HG03175 (cell line): ENCODE measurements around the gene ANGPTL2.

ENCODE experiments used
- ATAC-seq: cut with Tn5 transposase; IDR thresholded peaks from one replicate; pipeline ENCODE4 v1.9.1; 2021; ENCODE audit warnings: mild to moderate bottlenecking, moderate library complexity; ENCODE audit not compliant: unreplicated experiment

The ANGPTL2 gene

DNA sequence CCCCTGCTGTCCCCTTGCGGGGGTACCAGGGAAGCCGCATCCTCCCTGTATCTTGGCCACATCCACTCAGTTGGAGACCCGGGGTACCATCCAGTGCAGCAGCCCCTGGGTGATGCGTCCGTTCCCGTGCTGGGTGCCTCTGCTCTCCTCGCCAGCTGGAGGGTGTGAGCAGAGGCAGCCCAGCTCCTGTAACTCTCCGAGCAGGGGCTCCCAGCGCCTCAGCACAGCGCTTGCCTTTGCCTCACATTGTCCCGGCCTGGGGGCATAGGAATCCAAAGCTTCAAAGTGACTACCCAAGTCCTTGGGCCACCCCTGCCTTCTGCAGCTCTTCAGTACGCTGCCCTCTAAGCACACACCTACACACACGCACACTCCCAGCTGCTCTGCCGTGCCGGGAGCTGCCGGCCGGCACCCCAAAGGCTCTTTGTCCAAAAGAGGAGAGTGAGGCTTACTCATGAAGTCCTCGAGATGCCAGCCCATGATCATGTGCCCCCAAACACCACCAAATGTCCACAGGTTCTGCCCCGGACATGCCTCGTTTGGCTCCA is 733 bp downstream of the ANGPTL2 start:
- ATAC-seq, result no peak

DNA sequence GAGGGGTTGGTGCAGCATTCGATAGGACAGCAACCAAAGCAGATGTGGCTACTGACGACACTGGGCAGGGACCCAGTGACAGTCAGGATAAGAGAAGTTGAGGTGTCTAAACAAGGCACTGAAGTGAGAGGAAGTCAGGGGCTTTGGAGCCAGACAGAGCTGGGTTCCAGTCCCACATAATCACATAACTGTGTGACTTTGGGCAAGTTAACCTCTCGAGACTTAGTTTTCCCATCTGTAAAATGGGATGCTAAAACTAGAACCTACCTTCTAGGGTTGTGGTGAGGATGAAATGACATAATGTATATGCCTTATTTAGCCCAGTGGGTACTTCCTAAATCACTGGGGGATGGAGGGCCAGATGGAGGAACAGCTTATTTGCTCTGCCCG is 3.1 kb downstream of the ANGPTL2 start:
- no peak for ATAC-seq

DNA sequence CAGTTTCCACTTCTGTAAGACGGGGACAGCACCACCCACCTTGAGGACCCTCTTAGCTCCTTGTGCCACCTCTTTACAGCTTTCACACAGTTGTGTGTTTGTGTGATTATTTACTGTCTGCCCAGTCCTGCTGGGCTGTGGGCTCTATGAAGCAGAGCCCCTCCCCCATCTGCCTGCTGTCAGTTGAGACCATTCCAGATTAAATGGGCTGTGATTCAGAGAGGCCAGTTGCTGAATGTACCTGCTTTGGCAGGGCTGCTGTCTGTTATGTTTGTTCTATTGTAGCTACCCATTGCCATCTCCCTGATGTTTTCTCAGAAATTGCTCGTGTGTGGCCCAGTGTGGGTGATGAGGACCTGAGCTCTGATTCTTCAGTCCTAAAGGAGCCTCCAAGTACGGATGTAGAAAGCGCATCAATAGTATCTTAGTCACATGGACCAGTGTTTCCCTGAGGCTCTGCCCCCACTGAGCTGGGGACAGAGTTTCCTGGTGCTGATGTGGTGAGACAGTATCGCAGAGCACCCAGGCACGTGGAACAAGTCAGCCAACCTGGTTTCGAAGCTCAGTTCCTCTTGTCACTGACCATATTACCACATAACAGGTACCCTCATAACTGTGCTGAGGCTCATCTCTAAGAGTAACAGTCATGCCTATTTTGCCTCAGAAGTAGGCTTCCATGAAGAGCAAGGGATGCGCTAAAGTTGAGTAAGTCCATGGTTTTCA is 3.7 kb downstream of the ANGPTL2 start:
- no peak for ATAC-seq

DNA sequence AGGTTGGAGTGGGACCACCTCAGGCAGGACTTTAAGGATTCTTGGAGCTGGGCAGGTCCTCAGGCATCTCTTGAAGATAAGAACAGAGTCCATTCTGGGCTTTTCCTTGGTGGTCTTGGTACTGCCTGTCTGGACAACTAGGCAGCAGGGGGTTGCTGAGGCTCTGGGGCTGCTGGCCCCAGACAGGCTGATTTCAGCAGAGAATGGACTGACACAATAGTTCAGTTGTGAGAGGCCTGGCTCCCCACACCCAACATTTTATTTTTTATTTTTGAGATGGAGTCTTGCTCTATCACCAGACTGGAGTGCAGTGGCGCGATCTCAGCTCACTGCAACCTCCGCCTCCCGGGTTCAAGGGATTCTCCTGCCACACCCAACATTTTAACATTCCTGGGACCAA is 4.6 kb downstream of the ANGPTL2 start:
- no peak for ATAC-seq

DNA sequence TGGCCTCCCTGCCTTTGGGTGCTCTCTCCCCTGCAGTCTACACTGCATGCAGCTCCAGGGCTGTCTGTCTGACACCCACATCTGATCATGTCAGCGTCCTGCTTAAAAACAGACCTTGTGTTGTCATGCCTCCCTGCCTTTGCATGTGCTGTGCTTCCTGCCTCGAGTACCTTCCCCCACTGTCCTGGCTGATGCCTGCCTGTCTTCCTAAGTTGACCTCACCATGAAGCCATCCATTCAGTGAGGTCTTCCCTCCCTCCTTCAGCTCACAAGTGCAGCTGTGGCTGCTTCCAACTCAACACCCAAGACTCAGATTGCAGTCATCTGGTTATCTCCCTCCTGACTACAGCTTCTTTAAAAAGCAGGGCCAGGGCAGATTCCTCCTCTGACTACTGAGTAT is 5.5 kb downstream of the ANGPTL2 start:
- no peak for ATAC-seq

DNA sequence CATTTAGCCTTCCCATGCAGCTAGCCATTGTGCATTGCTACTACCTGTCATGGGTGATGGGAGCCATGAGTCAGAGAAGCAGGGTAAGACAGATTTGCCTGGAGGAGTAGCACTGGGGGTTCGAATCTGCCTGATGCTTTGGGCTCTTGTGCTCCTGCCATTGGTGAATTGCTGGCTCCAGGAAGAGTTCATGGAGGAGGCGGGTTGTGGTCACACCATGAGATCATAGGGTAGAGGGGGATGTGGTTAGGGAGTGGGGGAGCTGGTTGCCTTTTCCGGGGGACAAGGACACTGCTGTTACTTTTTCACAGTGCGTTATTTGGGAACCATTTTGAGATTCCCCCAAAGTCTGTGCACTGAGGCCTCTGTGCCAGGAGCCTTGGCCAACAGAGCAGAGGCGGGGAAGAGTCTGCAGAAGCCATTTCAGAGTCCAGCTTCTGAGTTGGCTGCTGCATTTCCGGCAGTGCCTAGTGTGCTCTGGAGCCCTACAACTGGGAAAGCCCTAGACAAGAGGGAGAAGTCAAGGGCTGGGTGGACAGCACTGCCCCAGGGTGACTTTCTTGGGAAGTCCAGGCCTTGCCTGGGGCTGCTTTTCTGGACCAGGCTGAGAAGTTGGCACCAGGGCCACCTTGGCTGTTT is 6.2 kb downstream of the ANGPTL2 start:
- no peak for ATAC-seq

DNA sequence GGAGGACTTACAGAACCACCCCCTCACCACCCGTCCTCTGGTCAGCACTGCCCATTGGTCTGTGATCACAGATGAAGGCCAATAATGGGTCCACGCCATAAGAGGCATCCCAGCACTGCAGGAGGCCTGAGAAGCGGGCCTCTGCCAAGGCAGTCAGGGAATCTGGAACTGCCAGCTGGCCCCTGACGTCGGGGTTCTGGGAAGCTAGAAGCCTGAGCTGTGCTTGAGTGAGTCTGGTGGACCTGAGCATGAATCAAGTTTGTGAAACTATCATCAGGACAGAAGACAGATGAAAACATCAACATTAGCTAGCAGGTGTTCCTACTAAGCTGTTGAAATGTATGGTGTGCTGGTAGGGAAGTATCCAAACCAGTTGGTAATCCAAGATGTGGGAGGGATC is 7.8 kb downstream of the ANGPTL2 start:
- ATAC-seq, result no peak

DNA sequence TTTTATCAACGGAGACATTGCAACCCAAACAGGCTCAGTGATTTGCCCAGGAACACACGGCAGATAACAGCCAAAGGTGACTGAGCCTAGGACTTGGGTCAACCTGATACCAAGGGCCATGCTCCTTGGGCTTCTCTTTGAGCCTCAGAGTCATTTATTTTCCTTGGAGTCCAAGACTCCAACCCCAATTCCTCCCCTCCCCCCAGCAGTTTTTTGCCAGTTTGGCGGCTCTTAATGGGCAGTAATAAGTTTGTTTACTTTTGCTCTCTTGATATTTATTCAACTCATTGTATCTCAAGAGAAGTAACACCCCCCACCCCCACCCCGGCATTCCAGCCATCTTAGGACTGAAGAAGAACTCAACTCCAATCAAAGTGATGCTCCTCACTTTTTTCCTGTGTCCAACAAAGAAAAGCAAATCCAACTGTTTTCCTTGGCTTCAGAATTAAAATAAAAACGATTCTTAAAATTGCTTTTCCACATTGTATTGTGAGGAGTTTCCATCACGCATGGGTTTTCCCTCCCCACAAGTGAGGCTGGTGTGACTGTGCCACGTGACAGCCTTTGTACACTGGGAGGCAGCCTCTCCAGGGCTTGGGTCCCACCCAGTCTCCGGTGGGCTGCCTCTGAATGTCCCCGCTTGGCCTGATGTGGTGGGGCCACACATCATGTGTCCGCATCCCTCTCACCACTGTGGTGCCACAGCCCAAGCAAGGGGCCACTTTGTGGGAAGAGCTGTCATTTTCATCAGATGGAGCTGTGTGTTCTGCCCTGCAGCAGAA is 9.1 kb downstream of the ANGPTL2 start:
- no peak for ATAC-seq

DNA sequence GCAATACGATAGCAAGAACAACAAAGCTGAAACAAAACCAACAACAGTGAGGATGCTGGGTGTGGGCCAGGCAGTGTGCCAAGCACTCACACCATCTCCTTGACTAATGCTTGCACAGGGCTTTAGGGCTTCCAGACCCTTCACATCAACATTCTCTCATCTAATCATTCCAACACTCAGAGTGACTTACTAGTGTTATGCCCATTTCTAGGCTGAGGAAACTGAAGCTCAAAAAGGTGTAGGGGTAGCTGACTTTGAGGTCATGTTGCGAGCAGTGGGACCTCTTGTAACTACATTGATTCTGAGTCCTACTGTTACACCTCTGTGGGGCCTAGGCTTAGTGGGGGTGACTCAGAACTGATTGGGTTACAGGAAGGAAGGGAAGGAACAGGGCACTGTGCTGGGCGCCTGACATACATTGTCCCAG is 9.7 kb downstream of the ANGPTL2 start:
- no peak for ATAC-seq

DNA sequence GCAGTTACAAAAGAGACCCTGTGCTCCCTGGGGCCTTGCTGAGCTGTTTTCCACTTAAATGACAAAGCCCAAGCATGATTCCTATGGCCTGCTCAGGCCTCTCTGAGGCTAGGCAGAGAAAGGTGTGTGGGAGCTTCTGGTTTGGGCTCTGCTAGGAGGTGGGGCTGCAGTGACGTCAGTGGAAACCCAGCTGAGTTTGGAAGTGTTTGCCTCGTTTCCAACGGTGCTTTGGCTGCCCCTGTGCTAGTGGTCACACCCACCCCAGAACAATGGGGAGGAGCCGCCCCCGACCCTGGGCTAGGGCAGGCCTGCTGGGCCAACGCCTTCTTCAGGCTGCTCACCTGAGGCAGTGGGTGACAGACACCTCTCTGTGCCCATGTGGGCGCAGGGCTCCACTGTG is 10.4 kb downstream of the ANGPTL2 start:
- no peak for ATAC-seq

DNA sequence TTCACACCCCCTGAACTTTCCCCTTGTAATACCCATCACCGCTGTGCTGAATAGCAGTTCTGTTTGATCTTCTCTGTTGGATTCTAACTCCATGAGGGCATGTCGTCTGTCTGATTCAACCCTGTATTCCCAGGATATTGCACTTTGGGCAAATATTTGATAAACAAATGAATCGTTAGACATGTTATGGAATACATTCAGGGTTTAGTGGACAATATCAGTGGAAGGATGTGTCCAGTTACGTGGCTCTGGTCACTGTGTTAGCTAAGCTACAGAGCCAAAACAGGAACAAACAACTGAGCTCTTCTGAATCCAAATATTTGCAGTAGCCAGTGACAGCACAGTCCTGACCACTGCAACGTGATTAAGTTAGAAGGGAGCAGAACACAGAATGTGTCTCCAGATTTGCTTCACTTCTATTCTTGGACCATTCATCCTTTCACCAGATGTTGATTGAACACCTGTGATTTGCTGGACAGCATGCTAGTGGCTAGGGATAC is 13.2 kb downstream of the ANGPTL2 start:
- ATAC-seq, result no peak

DNA sequence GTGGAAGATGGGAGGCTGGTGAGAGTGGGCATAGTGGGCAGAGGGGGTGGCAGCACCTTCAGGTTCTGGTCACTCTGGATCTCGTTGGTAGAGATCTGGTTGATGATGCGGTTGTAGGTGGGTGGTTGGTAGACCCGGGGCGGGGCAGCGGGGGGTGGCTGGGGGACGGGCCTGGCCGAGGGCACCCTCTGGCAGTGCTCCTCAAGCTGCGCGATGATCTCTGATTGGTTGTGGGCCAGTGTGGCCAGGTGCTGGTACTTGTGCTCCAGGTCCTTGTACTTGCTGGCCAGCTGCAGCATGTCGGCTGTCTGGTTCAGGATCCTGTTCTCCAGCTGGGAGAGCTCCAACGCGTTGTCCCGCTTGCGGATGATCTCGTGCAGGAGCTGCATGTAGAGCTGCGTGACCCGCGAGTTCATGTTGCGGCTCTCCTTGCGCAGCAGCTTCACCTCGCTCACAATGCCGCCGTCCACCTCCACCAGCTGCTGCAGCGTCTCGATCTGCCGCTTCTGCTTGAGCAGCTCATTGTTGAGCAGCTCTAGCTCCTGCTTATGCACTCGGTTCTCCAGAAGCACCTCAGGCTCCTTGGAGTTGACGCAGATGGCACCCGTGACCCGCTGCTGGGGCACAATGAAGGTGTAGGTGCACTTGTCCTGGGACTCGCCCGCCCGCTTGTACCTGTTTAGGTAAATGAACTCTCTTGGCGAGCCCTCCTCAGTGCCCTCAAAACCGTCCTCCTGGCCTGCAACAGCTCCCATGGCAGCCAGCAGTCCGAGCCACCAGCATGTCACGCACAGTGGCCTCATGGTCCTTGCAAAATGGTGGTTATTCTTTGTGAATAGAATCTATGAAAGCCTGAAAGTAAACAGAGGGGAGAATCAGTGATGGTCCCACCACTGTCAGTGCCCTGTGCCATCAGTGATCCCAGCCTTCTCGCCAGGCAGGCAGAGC is 14.2 kb downstream of the ANGPTL2 start:
- ATAC-seq, result no peak

DNA sequence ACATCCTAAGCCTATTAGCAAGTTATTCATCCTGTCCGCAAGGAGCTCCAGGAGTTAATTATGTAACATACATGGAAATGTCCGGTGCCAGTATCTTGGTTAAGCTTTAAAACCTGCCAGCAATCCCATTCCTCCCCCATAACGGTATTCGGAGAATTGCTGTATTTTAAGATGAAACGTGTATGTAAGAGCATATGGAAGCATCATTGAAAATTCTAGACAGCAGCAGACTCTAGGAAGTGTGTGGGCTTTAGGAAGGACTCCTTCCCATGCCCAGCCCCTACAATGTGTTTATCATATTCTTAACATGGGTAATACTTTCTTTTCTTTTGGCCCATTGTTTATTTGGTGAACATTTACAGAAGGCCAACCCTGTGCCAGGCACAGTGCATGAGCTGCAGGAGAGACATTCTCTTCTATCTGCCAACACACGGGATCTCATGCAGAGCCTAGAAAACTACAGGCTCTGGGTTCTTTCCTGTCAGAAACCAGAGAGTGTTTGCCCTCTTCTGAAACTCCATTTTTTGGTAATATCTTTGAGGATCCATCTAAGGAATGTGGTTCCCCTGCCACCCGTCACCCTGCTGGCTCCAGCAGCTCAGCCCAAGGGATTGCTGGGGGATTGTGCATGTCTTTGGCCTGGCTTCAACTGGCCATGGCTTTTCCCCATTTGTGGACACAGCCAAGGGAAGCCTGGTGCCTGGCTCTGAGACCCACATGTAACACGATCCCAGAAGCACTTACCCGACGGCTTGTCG is 15.1 kb downstream of the ANGPTL2 start:
- ATAC-seq, result no peak

DNA sequence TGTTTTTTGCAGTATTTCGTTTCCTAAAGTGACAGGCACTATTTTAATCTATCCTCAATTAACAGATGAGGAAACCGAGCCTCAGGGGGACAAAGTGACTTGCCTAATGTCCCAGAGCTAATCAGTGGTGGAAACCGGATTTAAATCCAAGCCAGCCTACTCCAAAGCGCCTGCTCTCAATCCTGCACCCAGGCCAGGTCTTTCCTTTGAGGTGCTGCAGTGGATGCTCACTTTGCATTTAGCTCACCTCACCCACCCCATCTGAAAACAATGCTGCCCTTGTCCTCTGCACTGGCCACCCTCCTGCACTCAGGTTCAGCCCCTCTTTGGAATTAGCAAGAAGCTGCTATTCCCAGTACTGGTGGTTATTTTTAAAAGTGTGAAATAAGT is 16.0 kb downstream of the ANGPTL2 start:
- no peak for ATAC-seq

DNA sequence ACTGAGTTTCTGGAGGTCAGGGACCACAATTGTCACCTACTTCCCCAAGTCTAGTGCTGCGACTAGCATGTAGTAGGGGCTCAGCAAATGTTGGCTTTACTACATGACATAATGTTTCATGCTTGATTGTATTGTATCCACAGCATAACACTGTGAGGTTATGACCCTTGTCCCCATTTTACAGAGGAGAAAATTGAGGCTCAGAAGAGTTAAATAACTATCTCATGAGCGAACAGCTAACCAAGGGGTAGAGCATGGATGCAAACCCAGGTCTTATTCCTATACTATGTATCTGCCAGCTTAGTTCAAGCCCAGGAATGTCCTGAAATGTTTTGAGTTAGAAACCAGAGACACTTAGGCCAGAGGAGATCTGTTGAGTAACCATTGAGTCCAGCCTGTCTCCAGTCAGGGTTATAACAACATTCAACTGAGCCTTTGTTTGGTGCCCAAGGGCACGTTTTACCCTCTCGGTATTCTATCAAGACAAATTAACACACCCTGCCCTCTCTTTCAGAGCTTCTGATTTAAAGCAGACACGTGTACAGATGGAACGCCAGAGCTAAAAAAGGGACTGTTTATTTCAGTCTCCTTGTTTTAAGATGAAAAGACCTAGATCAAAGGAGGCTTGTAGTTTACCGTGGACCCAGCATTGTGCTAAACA is 16.5 kb downstream of the ANGPTL2 start:
- no peak for ATAC-seq

DNA sequence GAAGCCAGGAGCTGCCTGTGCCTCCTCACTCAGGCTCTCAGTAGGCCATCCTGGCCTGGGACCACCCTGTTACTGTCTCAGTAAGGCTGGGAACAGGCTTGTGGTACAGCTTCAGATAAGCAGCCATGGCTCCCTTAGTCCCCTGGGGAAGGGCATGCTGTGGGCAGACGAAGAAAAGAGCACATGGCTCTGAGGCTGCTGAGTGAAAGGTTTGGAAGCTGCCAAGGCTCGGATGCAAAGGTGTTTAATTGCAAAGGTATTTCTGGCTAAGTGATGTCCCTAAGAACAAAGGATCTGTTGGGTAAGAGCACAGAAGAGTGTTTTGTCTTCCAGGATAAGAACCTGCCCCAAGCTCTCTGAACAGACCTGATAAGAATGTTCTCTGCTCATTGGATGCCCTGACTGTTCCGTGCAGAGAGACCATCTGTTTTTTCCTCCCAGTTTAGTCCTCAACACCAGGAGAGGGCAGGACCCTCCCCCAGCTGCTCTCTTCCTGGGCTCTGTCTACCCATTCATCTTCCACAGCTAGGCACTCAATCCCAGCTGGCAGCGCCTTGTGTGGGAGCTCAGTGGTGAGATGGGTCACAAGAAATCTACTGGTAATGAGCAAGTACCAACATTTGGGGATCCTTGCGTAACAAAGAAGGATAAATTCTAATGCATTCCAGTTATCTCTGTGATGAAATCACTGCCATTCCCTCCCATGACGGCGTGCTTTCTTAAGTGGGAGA is 17.7 kb downstream of the ANGPTL2 start:
- ATAC-seq, result no peak

DNA sequence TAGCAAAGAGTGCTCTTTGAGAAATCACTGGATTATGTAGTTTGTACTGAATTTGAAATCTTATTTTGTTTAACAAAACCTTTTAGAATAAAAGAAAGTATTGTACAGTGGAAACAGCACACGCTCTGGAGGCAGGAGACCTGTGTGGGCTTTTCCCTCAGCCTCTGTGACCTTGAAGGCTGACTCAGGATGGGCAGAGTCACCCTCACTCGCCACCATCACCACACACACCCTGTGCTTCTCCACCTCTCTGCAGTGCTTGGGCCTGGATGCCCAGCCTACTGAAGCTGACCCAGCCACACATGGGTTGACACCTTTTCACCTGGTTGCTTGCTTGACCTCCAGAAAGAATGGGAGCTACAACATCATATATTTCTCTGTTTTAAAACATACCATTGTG is 19.6 kb downstream of the ANGPTL2 start:
- no peak for ATAC-seq

DNA sequence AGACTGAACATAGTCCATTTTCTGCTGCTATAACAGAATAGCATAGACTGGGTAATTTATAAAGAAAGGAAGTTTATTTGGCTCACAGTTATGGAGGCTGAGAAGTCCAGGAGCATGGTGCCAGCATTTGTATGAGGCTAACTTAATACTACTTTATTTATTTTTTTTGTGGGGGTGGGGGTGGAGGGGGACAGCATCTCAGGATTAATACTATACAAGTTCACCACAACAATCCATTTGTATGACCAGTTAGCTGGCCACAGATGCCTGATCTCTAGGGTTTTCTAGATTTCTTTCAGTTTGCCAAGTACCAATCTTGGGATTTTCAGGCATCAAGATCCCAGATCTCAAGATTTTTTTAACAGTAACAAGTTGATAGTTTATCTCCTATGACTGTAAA is 20.3 kb downstream of the ANGPTL2 start:
- no peak for ATAC-seq

DNA sequence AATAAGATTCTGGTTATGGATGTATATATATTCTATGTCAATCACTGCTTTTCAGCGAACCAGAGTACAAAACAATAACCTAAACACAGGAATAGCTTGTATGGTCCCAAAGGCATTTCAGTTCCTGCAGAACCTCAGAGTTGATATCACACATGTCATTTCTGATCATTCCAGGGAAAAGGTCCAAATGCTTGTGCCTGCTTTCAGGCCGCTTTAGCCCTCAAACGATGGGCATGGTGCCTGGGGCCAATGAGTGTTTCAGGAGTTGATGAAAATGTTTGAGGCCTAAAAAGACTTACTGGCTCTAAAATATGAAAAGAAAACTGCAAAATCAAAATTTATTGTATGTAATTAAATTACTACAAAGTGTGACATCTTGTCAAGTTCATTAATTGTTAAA is 22.8 kb downstream of the ANGPTL2 start:
- no peak for ATAC-seq
